Vagina (tissue), 2 donors: ENCODE data around the gene INTS7. TPM values are rescaled to one million over a fixed set of nuclear protein-coding genes. Genes with fewer than 3 reads are reported as not detected.
A peak's percentile ranks its signal among the peaks of the same experiment; 100 is the strongest.

ENCODE experiments used
- DNase-seq, 2 donors: peaks; one replicate each; pipeline ENCODE4 v3.0.0-alpha.2; 2017; ENCODE audit errors: extremely low spot score in 2 of 2
- H3K27ac ChIP-seq: fragments of 200-600 bp; sonication (generic); one replicate; pipeline ENCODE4 v1.5.1; 2019
- H3K27me3 ChIP-seq: fragments of 200-600 bp; sonication (generic); one replicate; pipeline ENCODE4 v1.5.1; 2019
- H3K36me3 ChIP-seq, 2 donors: fragments of 200-600 bp; sonication (generic); one replicate each; pipeline ENCODE4 v1.5.1; 2017 to 2019
- H3K4me1 ChIP-seq: fragments of 200-600 bp; sonication (generic); one replicate; pipeline ENCODE4 v1.5.1; 2019
- H3K4me3 ChIP-seq, 2 donors: fragments of 200-600 bp; sonication (generic); 1 replicate in 1 of 2; 2 replicates in 1 of 2; pipeline ENCODE4 v1.5.1; 2016 to 2019
- H3K9me3 ChIP-seq: fragments of 200-600 bp; sonication (generic); one replicate; pipeline ENCODE4 v1.5.1; 2019
- POLR2A ChIP-seq, 2 donors: fragments of 450-650 bp; IDR thresholded peaks; one replicate each; pipeline ENCODE4 v1.6.1; 2017; ENCODE audit warnings: antibody characterized with exemption in 2 of 2, mild to moderate bottlenecking in 2 of 2, moderate library complexity in 2 of 2
- POLR2AphosphoS5 ChIP-seq, 2 donors: sonication (generic); formaldehyde crosslinking; IDR thresholded peaks; one replicate each; pipeline ENCODE4 v1.9.0; 2017; ENCODE audit warnings: antibody characterized with exemption in 2 of 2, mild to moderate bottlenecking in 2 of 2, low read depth in 1 of 2; ENCODE audit not compliant: insufficient read depth in 1 of 2
- intact Hi-C: fragments of 100-400 bp; cut with DNase I; formaldehyde crosslinking; loops from one replicate; pipeline ENCODE4 v1.15.1; 2023
- total RNA-seq: library from RNA; depleted of rRNA; stranded (reverse); fragments of >200 nt; gene quantifications from one replicate; pipeline ENCODE4 v1.2.3, GENCODE V29; 2016
- TF ChIP-seq, protein P1 (sequence below), 3 experiments: fragments of 450-650 bp in 2 of 3; fragments of 200-600 bp in 1 of 3; sonication (generic) in 1 of 3; IDR thresholded peaks; one replicate each; pipeline ENCODE4 v1.5.1; 2017 to 2019; ENCODE audit warnings: antibody characterized with exemption in 3 of 3, mild to moderate bottlenecking in 2 of 3, moderate library complexity in 2 of 3

INTS7 gene
- total RNA-seq, 1 donor from 2014 or later: 10.8 TPM

DNA sequence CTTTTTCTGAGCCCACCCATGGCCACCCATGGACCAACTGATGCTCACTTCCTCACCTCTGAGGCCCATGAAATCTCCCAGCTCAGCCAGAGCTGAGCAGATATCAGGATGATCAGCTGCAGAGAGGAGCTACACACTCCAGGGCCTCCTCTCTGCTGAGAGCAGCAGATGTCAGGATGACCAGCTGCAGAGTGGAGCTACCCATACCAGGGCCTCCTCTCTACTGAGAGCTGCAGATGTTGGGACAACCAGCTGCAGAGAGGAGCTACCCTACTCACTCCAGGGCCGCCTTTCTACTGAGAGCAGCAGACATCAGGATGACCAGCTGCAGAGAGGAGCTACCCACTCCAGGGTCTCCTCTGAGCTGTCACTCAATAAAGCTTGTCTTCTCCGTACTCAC lies 133.4 kb downstream of the INTS7 start:
- DNase-seq: no peak
- intact Hi-C loops: no loop called here
- Histone ChIP-seq H3K27ac (no peak overlapping the region), H3K4me3 (no peak overlapping the region), H3K36me3 (no peaks in the 10 kb centered on the region), H3K27me3 (no peaks in the 10 kb centered on the region), H3K4me1 (no peaks in the 10 kb centered on the region), H3K9me3 (no peaks in the 10 kb centered on the region)
- TF ChIP-seq, protein P1, sequence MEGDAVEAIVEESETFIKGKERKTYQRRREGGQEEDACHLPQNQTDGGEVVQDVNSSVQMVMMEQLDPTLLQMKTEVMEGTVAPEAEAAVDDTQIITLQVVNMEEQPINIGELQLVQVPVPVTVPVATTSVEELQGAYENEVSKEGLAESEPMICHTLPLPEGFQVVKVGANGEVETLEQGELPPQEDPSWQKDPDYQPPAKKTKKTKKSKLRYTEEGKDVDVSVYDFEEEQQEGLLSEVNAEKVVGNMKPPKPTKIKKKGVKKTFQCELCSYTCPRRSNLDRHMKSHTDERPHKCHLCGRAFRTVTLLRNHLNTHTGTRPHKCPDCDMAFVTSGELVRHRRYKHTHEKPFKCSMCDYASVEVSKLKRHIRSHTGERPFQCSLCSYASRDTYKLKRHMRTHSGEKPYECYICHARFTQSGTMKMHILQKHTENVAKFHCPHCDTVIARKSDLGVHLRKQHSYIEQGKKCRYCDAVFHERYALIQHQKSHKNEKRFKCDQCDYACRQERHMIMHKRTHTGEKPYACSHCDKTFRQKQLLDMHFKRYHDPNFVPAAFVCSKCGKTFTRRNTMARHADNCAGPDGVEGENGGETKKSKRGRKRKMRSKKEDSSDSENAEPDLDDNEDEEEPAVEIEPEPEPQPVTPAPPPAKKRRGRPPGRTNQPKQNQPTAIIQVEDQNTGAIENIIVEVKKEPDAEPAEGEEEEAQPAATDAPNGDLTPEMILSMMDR (IDR thresholded peaks at IDR 0.05): no peak

DNA sequence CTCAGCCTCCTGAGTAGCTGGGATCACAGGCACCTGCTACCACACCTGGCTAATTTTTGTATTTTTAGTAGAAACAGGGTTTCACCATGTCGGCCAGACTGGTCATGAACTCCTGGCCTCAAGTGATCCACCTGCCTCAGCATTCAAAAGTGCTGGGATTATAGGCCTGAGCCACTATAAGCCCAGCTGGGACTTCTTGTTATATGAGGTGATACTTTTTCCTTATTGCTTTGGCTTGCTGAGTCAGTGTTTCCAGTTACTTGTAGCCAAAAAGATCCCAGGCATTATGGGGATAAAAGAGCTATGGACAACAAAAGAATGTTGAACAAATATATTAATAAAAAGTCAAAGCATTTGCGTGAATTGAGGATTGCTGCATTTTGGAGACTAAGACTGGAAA lies 134.9 kb downstream of the INTS7 start:
- no peak overlapping the region for H3K4me3 ChIP-seq
- no peak for DNase-seq
- no peaks in the 10 kb centered on the region for H3K27me3 ChIP-seq
- no peak overlapping the region for H3K27ac ChIP-seq
- no peaks in the 10 kb centered on the region for H3K9me3 ChIP-seq
- intact Hi-C loops: no loop called here
- no peaks in the 10 kb centered on the region for H3K36me3 ChIP-seq
- TF ChIP-seq POLR2A (IDR thresholded peaks at IDR 0.05) (no peak), POLR2AphosphoS5 (IDR thresholded peaks at IDR 0.05; ENCODE audit: insufficient read depth in 1 of 2, low read depth in 1 of 2) (no peak)
- TF ChIP-seq, protein P1 (IDR thresholded peaks at IDR 0.05): no peak
- no peaks in the 10 kb centered on the region for H3K4me1 ChIP-seq

DNA sequence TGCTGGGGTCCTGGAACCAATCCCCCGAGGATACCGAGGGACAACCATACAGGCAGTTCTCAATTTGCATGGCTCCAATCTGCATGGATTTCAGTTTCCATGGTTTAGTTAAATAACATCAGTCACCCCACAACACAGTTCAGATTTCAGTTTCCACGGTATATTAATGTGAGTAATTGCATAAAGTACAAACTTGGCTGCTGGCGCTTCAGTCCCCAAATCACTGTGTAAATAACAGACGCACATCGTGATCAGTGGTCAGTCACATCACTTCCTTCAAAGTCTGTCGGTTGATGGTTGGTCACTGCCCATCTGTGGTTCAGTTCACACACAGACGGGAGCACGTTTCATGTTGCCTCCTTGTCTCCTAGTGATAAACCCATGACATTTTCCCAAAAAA lies 138.4 kb downstream of the INTS7 start:
- TF ChIP-seq, protein P1 (IDR thresholded peaks at IDR 0.05): no peak
- TF ChIP-seq POLR2AphosphoS5 (IDR thresholded peaks at IDR 0.05; ENCODE audit: insufficient read depth in 1 of 2, low read depth in 1 of 2): no peak
- no peak for TF ChIP-seq POLR2A (IDR thresholded peaks at IDR 0.05)
- DNase-seq: no peak
- intact Hi-C loops: no loop called here
- H3K27me3 ChIP-seq: no peaks in the 10 kb centered on the region
- no peaks in the 10 kb centered on the region for H3K36me3 ChIP-seq
- no peak overlapping the region for H3K4me3 ChIP-seq
- H3K27ac ChIP-seq: no peak overlapping the region
- H3K4me1 ChIP-seq: no peaks in the 10 kb centered on the region
- H3K9me3 ChIP-seq: no peaks in the 10 kb centered on the region

DNA sequence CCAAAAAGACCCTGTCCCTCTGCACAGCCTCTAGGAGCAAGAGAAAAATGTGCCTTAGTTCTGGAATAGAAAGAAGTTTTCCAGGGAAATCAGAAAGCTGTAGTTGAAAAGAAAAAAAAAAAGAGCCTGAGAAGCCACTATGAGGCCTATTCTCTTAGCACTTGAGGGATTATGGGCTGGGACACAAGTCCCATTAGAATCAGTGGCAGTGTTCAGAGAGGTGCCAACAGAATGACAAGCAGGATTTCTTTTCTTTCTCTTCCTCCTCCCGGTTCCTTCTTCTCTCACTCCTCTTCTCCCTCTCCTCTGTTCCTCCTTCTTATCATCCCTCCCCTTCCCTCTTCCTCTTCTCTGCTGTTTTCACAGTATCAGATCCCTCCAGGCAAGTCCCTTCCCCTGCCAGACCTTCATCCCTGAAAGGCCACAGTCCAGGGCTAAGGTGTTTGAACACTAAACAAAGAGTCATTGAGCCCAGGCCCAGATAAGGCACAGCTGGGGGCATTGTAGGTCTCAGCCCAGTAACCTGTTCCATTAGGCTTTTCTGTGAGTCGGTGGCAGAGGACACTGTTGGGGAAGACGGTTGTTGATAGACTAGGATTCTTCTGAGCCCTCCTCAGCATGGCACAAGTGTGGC lies 140.1 kb downstream of the INTS7 start:
- Histone ChIP-seq H3K4me1 (no peaks in the 10 kb centered on the region), H3K27ac (no peak overlapping the region), H3K36me3 (no peaks in the 10 kb centered on the region), H3K4me3 (no peak overlapping the region), H3K27me3 (no peaks in the 10 kb centered on the region), H3K9me3 (no peaks in the 10 kb centered on the region)
- intact Hi-C loops: no loop called here
- DNase-seq: peak in 1 of 2 donors; percentile 25
- TF ChIP-seq, protein P1 (IDR thresholded peaks at IDR 0.05): no peak
- TF ChIP-seq POLR2AphosphoS5 (IDR thresholded peaks at IDR 0.05; ENCODE audit: insufficient read depth in 1 of 2, low read depth in 1 of 2) (no peak), POLR2A (IDR thresholded peaks at IDR 0.05) (no peak)

- no peak for DNase-seq
- H3K9me3 ChIP-seq: no peaks in the 10 kb centered on the region
- H3K4me1 ChIP-seq: no peaks in the 10 kb centered on the region
- no peak overlapping the region for H3K27ac ChIP-seq
- no peak overlapping the region for H3K4me3 ChIP-seq
- no peak for TF ChIP-seq POLR2A (IDR thresholded peaks at IDR 0.05)
- no peaks in the 10 kb centered on the region for H3K36me3 ChIP-seq
- intact Hi-C loops: no loop called here
- H3K27me3 ChIP-seq: no peaks in the 10 kb centered on the region
Observed at GRCh38 chr1:211894312-211894711, 141.0 kb downstream of the INTS7 start.
